Calu3 (cell line): ENCODE results near the gene VIT. TPM values are rescaled to one million over a fixed set of nuclear protein-coding genes. Genes with fewer than 3 reads are reported as not detected.

Source experiments
- BruUV-seq: library from RNA; stranded (reverse); fragments of 400-500 nt; replicated peaks from 2 replicates; lab custom pipeline; 2021; lab: Mats Ljungman, UMichigan
- CTCF ChIA-PET: fragments of 300-600 bp; sonication (Branson Sonifier 250); formaldehyde crosslinking; loops from one replicate; lab custom pipeline; 2022; ENCODE audit warnings: antibody characterized with exemption; lab: Charles Lee
- DNase-seq: peaks from one replicate; pipeline ENCODE4 v3.0.0; 2022
- H3K27ac Mint-ChIP-seq: one replicate; pipeline ENCODE4 v1.8.0; 2022; ENCODE audit warnings: mixed read lengths; ENCODE audit not compliant: unreplicated experiment
- H3K27me3 Mint-ChIP-seq: one replicate; pipeline ENCODE4 v1.8.0; 2022; ENCODE audit warnings: mixed read lengths; ENCODE audit not compliant: unreplicated experiment
- H3K36me3 Mint-ChIP-seq: one replicate; pipeline ENCODE4 v1.8.0; 2022; ENCODE audit warnings: mild to moderate bottlenecking, moderate library complexity, mixed read lengths; ENCODE audit not compliant: insufficient read depth, unreplicated experiment
- H3K4me1 Mint-ChIP-seq: one replicate; pipeline ENCODE4 v1.8.0; 2022; ENCODE audit warnings: mild to moderate bottlenecking, low read depth, mixed read lengths; ENCODE audit not compliant: unreplicated experiment
- H3K4me3 Mint-ChIP-seq: one replicate; pipeline ENCODE4 v1.8.0; 2022; ENCODE audit warnings: mild to moderate bottlenecking, low read depth, moderate library complexity, mixed read lengths; ENCODE audit not compliant: unreplicated experiment
- H3K9me3 Mint-ChIP-seq: one replicate; pipeline ENCODE4 v1.8.0; 2022; ENCODE audit warnings: low read depth, mixed read lengths; ENCODE audit not compliant: unreplicated experiment
- intact Hi-C: fragments of 100-400 bp; cut with micrococcal nuclease; formaldehyde crosslinking; loops from one replicate; pipeline ENCODE4 v1.10.0; 2022; ENCODE audit not compliant: unreplicated experiment
- total RNA-seq: library from RNA; stranded (reverse); gene quantifications from 2 replicates; pipeline ENCODE4 v1.2.3, GENCODE V29; 2022
- TF ChIP-seq, protein P1 (sequence below): fragments of 200-600 bp; IDR thresholded peaks from one replicate; pipeline ENCODE4 v1.8.0; 2022; ENCODE audit warnings: antibody characterized with exemption; ENCODE audit not compliant: unreplicated experiment

VIT gene
- total RNA-seq, 1 experiment from 2014 or later = not detected

DNA sequence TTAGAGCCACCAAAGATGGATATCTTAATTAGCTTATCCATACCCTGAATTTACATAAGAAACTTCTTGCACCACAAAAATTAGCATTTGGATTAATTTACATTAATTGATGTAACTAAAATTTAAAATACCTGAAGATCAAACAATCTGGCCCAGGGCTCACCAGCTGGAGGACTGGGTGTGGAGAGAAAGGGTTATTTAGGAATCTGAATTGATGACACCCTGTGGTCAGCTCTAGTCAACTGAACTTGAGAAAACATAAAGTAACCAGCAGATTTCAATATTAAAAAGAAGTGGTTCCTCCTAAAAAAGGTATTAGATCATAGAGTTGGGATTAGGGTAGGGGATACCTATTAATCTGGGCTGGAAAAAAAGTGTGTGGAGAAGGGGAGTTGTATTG is 147.3 kb downstream of the VIT start:
- TF ChIP-seq, protein P1, sequence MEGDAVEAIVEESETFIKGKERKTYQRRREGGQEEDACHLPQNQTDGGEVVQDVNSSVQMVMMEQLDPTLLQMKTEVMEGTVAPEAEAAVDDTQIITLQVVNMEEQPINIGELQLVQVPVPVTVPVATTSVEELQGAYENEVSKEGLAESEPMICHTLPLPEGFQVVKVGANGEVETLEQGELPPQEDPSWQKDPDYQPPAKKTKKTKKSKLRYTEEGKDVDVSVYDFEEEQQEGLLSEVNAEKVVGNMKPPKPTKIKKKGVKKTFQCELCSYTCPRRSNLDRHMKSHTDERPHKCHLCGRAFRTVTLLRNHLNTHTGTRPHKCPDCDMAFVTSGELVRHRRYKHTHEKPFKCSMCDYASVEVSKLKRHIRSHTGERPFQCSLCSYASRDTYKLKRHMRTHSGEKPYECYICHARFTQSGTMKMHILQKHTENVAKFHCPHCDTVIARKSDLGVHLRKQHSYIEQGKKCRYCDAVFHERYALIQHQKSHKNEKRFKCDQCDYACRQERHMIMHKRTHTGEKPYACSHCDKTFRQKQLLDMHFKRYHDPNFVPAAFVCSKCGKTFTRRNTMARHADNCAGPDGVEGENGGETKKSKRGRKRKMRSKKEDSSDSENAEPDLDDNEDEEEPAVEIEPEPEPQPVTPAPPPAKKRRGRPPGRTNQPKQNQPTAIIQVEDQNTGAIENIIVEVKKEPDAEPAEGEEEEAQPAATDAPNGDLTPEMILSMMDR = no peak
- Mint-ChIP-seq H3K36me3 (peaks cover 3% of the 10 kb centered on the region), H3K9me3 (no peaks in the 10 kb centered on the region), H3K27me3 (no peaks in the 10 kb centered on the region), H3K4me1 (no peaks in the 10 kb centered on the region), H3K4me3 (no peak overlapping the region), H3K27ac (no peak overlapping the region)
- intact Hi-C loops = no loop called here
- no TSS peak for BruUV-seq
- no peak for DNase-seq
- CTCF ChIA-PET = no interaction called here

DNA sequence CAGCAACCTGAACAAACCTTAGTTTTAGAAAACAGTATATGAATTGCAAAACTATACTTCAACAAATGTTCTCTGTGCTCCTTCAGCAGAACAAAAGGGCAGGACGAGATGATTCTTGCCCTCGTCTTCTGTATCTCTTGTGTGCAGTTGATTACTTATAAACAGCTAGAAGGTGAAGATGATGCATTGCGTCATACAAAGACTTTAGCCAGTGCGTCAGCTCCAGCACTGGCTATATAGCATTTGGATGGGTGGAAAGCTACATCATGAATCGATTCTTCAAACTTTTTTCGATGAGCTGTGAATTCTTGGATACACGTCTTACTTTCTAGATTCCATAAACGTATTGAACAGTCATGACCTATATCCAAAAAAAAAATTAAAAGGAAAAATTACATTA is 152.8 kb downstream of the VIT start:
- no peaks in the 10 kb centered on the region for H3K9me3 Mint-ChIP-seq
- CTCF ChIA-PET = no interaction called here
- no peaks in the 10 kb centered on the region for H3K36me3 Mint-ChIP-seq
- H3K27me3 Mint-ChIP-seq = no peaks in the 10 kb centered on the region
- no peak overlapping the region for H3K27ac Mint-ChIP-seq
- intact Hi-C loops = no loop called here
- no peak overlapping the region for H3K4me3 Mint-ChIP-seq
- BruUV-seq = no TSS peak
- no peak for DNase-seq
- TF ChIP-seq, protein P1 = no peak
- no peaks in the 10 kb centered on the region for H3K4me1 Mint-ChIP-seq

DNA sequence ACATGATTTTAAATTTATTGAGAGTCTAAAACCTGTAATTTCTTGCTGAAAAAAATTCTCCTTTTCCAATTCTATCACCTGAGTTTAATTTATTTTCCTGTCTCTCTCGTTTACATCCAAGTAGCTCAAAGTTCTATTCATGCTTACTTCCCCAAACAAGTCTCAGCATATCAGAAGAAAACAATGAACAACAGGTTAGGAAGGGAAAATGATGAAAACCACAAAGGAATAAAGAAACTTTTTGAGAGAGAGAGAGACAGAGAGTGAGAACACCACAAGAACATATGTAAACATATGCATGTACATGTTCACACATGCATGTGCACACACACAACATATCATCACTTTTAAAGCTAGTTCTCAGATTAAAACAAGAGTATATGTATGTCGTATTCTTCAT is 157.7 kb downstream of the VIT start:
- intact Hi-C loops = no loop called here
- CTCF ChIA-PET = interaction anchor here (0.6 kb wide), 1 partner anchor 27 kb away, joined by 4 read pairs; no protein-coding TSS in a partner anchor
- BruUV-seq = no TSS peak

DNA sequence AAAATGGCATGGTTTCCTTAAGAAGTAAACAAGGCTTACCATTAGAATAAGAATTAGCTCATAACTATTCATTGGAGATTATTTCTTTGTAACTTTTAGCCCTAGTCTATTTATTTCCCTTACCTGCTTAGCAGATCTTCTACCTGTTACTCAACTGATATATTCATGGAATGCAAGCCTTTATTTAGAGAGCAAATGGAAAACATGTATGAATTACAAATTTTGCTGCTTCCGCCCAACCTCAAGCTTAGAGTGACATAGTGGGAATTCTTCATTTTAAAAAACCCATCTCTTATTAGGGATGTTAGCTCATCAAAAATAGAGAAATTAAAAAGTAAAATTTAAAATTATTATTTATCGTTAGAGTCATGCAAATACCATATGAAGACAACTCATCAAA is 158.9 kb downstream of the VIT start:
- intact Hi-C loops = no loop called here
- DNase-seq = no peak
- no peaks in the 10 kb centered on the region for H3K4me1 Mint-ChIP-seq
- TF ChIP-seq, protein P1 = no peak
- no peak overlapping the region for H3K27ac Mint-ChIP-seq
- no TSS peak for BruUV-seq
- no peak overlapping the region for H3K4me3 Mint-ChIP-seq
- H3K27me3 Mint-ChIP-seq = no peaks in the 10 kb centered on the region
- peaks cover 7% of the 10 kb centered on the region for H3K36me3 Mint-ChIP-seq
- CTCF ChIA-PET = interaction anchor here (1.2 kb wide), 1 partner anchor 8 kb away, joined by 3 read pairs; no protein-coding TSS in a partner anchor
- no peaks in the 10 kb centered on the region for H3K9me3 Mint-ChIP-seq

More for the DNA sequence above, 157.7 kb downstream of the VIT start:
- H3K27me3 Mint-ChIP-seq = no peaks in the 10 kb centered on the region
- H3K27ac Mint-ChIP-seq = no peak overlapping the region
- no peak for DNase-seq
- H3K4me3 Mint-ChIP-seq = no peak overlapping the region
- TF ChIP-seq, protein P1 = no peak
- H3K9me3 Mint-ChIP-seq = no peaks in the 10 kb centered on the region
- H3K36me3 Mint-ChIP-seq = peaks cover 6% of the 10 kb centered on the region
- no peaks in the 10 kb centered on the region for H3K4me1 Mint-ChIP-seq
